ENCODE results near the gene KCNMB1.

KCNMB1 gene, protein sequence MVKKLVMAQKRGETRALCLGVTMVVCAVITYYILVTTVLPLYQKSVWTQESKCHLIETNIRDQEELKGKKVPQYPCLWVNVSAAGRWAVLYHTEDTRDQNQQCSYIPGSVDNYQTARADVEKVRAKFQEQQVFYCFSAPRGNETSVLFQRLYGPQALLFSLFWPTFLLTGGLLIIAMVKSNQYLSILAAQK

GRCh38 chr5:170388818-170389549 is at the start of gene KCNMB1:
KCNMB1 (minus strand) TSS chr5:170389367; CDS start chr5:170385447, 3,920 bp downstream.
- no peak within 1 kb of the TSS for H3K4me3 ChIP-seq (ENCODE audit: low read depth, low read length)

DNA sequence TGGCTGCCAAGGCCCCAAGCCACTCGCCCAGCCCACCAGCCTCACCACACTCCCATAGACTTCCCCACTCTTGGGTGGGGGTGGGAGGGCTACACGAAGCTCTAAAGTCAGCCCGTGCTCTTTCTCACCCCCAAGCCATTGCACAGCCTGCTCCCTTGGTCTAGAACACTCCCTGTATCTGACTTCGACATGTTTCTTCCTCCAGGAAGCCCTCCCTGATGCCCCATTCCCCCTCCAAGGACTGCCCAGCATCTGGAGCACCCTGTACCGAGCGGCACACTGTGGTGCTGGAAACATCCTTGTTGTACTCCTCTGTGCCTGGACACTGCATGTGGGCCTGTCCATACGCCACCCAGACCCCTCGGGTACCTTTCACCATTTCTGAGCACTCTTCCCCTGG is 49.4 kb upstream of the KCNMB1 start:
- no peak overlapping the region for H3K4me3 ChIP-seq (ENCODE audit: low read depth, low read length)

GRCh38 chr5:170437621-170438375 is 48.6 kb upstream of the KCNMB1 start:
- no peak overlapping the region for H3K4me3 ChIP-seq (ENCODE audit: low read depth, low read length)

- H3K4me3 ChIP-seq (ENCODE audit: low read depth, low read length), result no peak overlapping the region
These were observed 47.2 kb upstream of the KCNMB1 start for GRCh38 chr5:170436335-170436734.

- no peak overlapping the region for H3K4me3 ChIP-seq (ENCODE audit: low read depth, low read length)
These were observed 45.9 kb upstream of the KCNMB1 start for GRCh38 chr5:170434966-170435605.

- H3K4me3 ChIP-seq (ENCODE audit: low read depth, low read length), result no peak overlapping the region
These were observed 43.5 kb upstream of the KCNMB1 start for GRCh38 chr5:170432669-170433068.

- H3K4me3 ChIP-seq (ENCODE audit: low read depth, low read length), result no peak overlapping the region
These were observed 42.4 kb upstream of the KCNMB1 start for GRCh38 chr5:170431571-170431970.

GRCh38 chr5:170430866-170431437 is 41.8 kb upstream of the KCNMB1 start:
- H3K4me3 ChIP-seq (ENCODE audit: low read depth, low read length), result no peak overlapping the region

DNA sequence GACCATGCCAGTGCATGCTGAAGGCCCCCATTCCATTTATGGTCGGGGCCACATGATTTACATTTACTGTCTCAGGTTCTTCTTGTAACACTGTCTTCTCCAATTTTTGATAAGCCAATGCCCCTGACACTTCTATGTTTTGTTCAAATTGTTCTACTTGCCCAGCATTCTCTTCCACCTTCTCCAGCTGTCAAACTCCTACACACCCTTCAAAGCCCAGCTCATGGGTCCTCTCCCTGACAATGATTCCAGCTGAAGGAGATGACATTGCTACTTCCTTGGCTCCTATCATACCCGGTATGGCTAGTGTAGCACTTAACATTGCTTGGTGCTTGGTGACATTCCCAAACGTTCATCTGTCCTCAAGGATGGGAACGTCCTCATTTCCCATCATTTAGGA is 41.1 kb upstream of the KCNMB1 start:
- H3K4me3 ChIP-seq (ENCODE audit: low read depth, low read length), result no peak overlapping the region

DNA sequence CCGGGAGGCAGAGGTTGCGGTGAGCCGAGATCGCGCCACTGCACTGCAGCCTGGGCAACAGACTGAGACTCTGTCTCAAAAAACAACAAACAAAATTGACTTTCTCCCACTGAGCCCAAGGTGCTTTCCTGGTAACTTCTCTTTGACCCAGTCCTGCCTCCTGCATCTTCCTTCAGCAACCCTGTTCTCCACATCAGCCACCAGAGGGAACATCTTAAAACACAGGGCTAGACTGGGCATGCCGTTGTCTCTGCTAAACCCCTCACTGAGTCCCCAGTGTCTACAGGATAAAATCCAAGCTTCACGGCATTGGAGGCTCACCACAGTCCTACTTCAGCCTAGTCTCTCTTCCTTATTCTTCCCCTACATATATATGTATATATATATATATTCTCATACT is 39.8 kb upstream of the KCNMB1 start:
- H3K4me3 ChIP-seq (ENCODE audit: low read depth, low read length), result no peak overlapping the region

DNA sequence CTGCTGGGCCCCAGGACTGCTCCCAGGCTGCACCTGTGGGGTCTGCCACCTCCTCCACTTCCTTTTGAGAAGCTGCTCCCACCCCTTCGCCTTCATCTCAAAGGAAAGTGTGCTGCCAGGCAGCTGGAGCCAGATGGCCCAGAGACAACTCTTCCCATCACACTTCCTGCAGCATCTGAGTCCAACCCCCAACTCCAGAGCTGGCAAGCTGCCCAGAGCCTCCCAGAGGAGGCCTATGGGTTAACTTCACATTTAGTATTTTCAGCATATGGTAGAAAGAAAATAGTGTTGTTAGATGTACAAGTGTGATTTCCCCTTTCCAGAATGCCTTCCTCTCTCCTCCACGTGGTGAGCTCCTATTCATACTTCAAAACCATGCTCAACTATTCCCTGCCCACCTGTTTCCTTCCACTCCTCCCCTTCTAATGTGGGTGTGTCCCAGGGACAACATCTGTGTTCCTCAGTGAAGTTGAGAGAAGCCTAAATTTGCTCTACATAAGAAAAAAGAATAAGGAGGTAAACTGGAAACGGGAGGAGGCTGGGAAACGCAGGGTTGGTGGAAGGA is 38.6 kb upstream of the KCNMB1 start:
- H3K4me3 ChIP-seq (ENCODE audit: low read depth, low read length), result no peak overlapping the region

- no peak overlapping the region for H3K4me3 ChIP-seq (ENCODE audit: low read depth, low read length)
These were observed 37.6 kb upstream of the KCNMB1 start for GRCh38 chr5:170426786-170427185.

- H3K4me3 ChIP-seq (ENCODE audit: low read depth, low read length), result no peak overlapping the region
These were observed 37.1 kb upstream of the KCNMB1 start for GRCh38 chr5:170426149-170426767.

- no peak overlapping the region for H3K4me3 ChIP-seq (ENCODE audit: low read depth, low read length)
These were observed 36.6 kb upstream of the KCNMB1 start for GRCh38 chr5:170425731-170426130.

GRCh38 chr5:170424629-170425028 is 35.5 kb upstream of the KCNMB1 start:
- H3K4me3 ChIP-seq (ENCODE audit: low read depth, low read length), result no peak overlapping the region

- H3K4me3 ChIP-seq (ENCODE audit: low read depth, low read length), result no peak overlapping the region
These were observed 34.5 kb upstream of the KCNMB1 start for GRCh38 chr5:170423692-170424091.

- no peak overlapping the region for H3K4me3 ChIP-seq (ENCODE audit: low read depth, low read length)
These were observed 32.7 kb upstream of the KCNMB1 start for GRCh38 chr5:170421826-170422225.

- no peak overlapping the region for H3K4me3 ChIP-seq (ENCODE audit: low read depth, low read length)
These were observed 31.7 kb upstream of the KCNMB1 start for GRCh38 chr5:170420806-170421412.

DNA sequence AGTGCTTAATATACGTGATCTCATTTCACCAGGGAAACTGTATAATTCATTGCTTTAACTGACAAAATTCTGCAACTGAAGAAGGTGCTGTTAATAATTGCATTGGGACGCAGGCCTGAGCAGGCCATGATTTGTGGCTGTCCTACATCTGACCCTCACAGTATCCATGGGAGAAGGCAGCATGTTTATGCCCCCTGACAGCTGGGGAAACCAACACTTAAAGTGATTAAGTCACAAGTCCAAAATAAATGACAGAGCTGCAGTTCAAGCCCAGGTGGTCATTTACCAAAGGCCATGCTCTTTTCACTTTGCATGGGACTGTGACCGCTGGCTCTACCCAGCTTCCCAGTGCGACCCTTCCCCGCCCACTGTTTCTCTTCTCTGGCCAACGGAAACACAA is 30.5 kb upstream of the KCNMB1 start:
- H3K4me3 ChIP-seq (ENCODE audit: low read depth, low read length), result no peak overlapping the region

DNA sequence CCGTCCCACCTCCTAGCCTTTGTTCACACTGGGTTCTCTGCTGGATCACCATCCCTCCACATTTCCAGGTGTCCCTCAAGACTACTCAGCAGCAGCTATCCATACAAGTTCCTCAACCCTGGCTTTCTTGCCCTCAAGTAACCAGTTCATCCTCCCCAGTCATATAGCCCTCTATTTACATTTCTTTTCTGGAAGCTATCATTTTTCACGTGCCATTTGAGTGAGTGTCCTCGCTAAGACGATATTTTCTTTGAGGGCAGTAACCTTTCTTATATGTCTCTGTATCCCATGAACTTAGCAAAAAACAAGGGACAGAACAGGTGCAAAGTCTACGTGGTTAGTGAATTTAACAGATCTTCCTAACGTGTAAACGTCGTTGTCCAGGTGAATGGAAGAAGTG is 29.6 kb upstream of the KCNMB1 start:
- H3K4me3 ChIP-seq (ENCODE audit: low read depth, low read length), result no peak overlapping the region

Data from iPS-11a (cell line).